H9 (cell line): ENCODE results near the gene C17orf107. TPM values are rescaled to one million over a fixed set of nuclear protein-coding genes. Genes with fewer than 3 reads are reported as not detected.

ENCODE experiments used
- DNase-seq: peaks from one replicate; pipeline ENCODE4 v3.0.0-alpha.2; 2017
- H2AFZ ChIP-seq: one replicate; pipeline ENCODE4 v1.6.1; 2013; ENCODE audit warnings: mild to moderate bottlenecking, low read length, control low read depth, moderate library complexity
- H2AK5ac ChIP-seq: 2 replicates; pipeline ENCODE4 v1.6.1; 2013; ENCODE audit warnings: low read length, control low read depth, mixed read lengths; ENCODE audit not compliant: insufficient read length
- H2BK120ac ChIP-seq: one replicate; pipeline ENCODE4 v1.6.1; 2013; ENCODE audit warnings: low read depth, mild to moderate bottlenecking, low read length, control low read depth, inconsistent platforms; ENCODE audit not compliant: poor library complexity, severe bottlenecking
- H2BK12ac ChIP-seq: 2 replicates; pipeline ENCODE4 v1.6.1; 2013; ENCODE audit warnings: low read length, control low read depth, mixed read lengths, low read depth; ENCODE audit not compliant: insufficient read length
- H2BK15ac ChIP-seq: 2 replicates; pipeline ENCODE4 v1.6.1; 2013; ENCODE audit warnings: low read depth, low read length, control low read depth
- H2BK20ac ChIP-seq: one replicate; pipeline ENCODE4 v1.6.1; 2013; ENCODE audit warnings: low read depth, mild to moderate bottlenecking, low read length, control low read depth, inconsistent platforms; ENCODE audit not compliant: poor library complexity, severe bottlenecking
- H2BK5ac ChIP-seq: 2 replicates; pipeline ENCODE4 v1.6.1; 2013; ENCODE audit warnings: low read length, control low read depth, mixed read lengths; ENCODE audit not compliant: insufficient read length
- H3K14ac ChIP-seq: 2 replicates; pipeline ENCODE4 v1.6.1; 2013; ENCODE audit warnings: low read length, control low read depth; ENCODE audit not compliant: insufficient read depth
- H3K18ac ChIP-seq: 2 replicates; pipeline ENCODE4 v1.6.1; 2013; ENCODE audit warnings: low read depth, mild to moderate bottlenecking, mixed read lengths, low read length, control low read depth; ENCODE audit not compliant: insufficient read length
- H3K23ac ChIP-seq: 2 replicates; pipeline ENCODE4 v1.6.1; 2013; ENCODE audit warnings: low read length, control low read depth, mixed read lengths, low read depth; ENCODE audit not compliant: insufficient read length
- H3K23me2 ChIP-seq: 2 replicates; pipeline ENCODE4 v1.6.1; 2013; ENCODE audit warnings: low read depth, mild to moderate bottlenecking, mixed read lengths, low read length, control low read depth; ENCODE audit not compliant: insufficient read length, poor library complexity, severe bottlenecking
- H3K27ac ChIP-seq: 2 replicates; pipeline ENCODE4 v1.5.1; 2013; ENCODE audit warnings: low read length, control low read depth, mixed read lengths, low read depth; ENCODE audit not compliant: insufficient read length
- H3K27me3 ChIP-seq: 2 replicates; pipeline ENCODE4 v1.6.1; 2013; ENCODE audit warnings: low read length, control low read depth, inconsistent platforms; ENCODE audit not compliant: insufficient read depth
- H3K4ac ChIP-seq: 2 replicates; pipeline ENCODE4 v1.6.1; 2013; ENCODE audit warnings: low read depth, mild to moderate bottlenecking, control low read depth, inconsistent platforms, low read length, moderate library complexity
- H3K4me1 ChIP-seq: 2 replicates; pipeline ENCODE4 v1.6.1; 2013; ENCODE audit warnings: low read length, control low read depth, inconsistent platforms; ENCODE audit not compliant: insufficient read depth
- H3K4me2 ChIP-seq: 2 replicates; pipeline ENCODE4 v1.6.1; 2013; ENCODE audit warnings: low read length, control low read depth, mixed read lengths; ENCODE audit not compliant: insufficient read length, insufficient read depth
- H3K56ac ChIP-seq: 2 replicates; pipeline ENCODE4 v1.6.1; 2013; ENCODE audit warnings: low read depth, mild to moderate bottlenecking, mixed read lengths, low read length, control low read depth; ENCODE audit not compliant: insufficient read length
- H3K79me1 ChIP-seq: 2 replicates; pipeline ENCODE4 v1.6.1; 2013; ENCODE audit warnings: low read depth, mild to moderate bottlenecking, moderate library complexity, low read length, control low read depth, inconsistent platforms; ENCODE audit not compliant: insufficient read depth, poor library complexity, severe bottlenecking
- H3K79me2 ChIP-seq: 2 replicates; pipeline ENCODE4 v1.6.1; 2013; ENCODE audit warnings: low read length, control low read depth, inconsistent platforms; ENCODE audit not compliant: insufficient read depth
- H3K9ac ChIP-seq: 2 replicates; pipeline ENCODE4 v1.6.1; 2013; ENCODE audit warnings: low read length, control low read depth, mixed read lengths; ENCODE audit not compliant: insufficient read length; ENCODE audit errors: extremely low read depth
- H3K9me3 ChIP-seq: one replicate; pipeline ENCODE4 v1.6.1; 2013; ENCODE audit warnings: low read depth, low read length, inconsistent platforms; ENCODE audit not compliant: control insufficient read depth
- H3T11ph ChIP-seq: one replicate; pipeline ENCODE4 v1.6.1; 2013; ENCODE audit warnings: mild to moderate bottlenecking, low read length, control low read depth, inconsistent platforms
- H4K20me1 ChIP-seq: one replicate; pipeline ENCODE4 v1.6.1; 2013; ENCODE audit not compliant: control insufficient read depth, insufficient read length, insufficient read depth
- H4K5ac ChIP-seq: 2 replicates; pipeline ENCODE4 v1.6.1; 2013; ENCODE audit warnings: low read depth, mild to moderate bottlenecking, mixed read lengths, low read length, control low read depth; ENCODE audit not compliant: insufficient read length
- H4K8ac ChIP-seq: replicated peaks from 2 replicates; pipeline ENCODE4 v1.6.1; 2013; ENCODE audit warnings: low read length, control low read depth, mixed read lengths, low read depth; ENCODE audit not compliant: insufficient read length
- H4K91ac ChIP-seq: 2 replicates; pipeline ENCODE4 v1.6.1; 2013; ENCODE audit warnings: low read depth, mild to moderate bottlenecking, moderate library complexity, mixed read lengths, low read length, control low read depth; ENCODE audit not compliant: insufficient read length
- H3K27ac Mint-ChIP-seq, 3 experiments: 2 replicates in 2 of 3; 3 replicates in 1 of 3; pipeline ENCODE4 v1.8.0; 2020 to 2021; ENCODE audit warnings: mixed read lengths in 3 of 3, mild to moderate bottlenecking in 1 of 3, moderate library complexity in 1 of 3
- H3K27me3 Mint-ChIP-seq: 2 replicates; pipeline ENCODE4 v1.8.0; 2021; ENCODE audit warnings: low read depth, mild to moderate bottlenecking, moderate library complexity, mixed read lengths
- H3K36me3 Mint-ChIP-seq, 3 experiments: 2 replicates in 2 of 3; 3 replicates in 1 of 3; pipeline ENCODE4 v1.8.0; 2020 to 2021; ENCODE audit warnings: low read depth in 3 of 3, mixed read lengths in 3 of 3; ENCODE audit not compliant: insufficient read depth in 1 of 3
- H3K4me1 Mint-ChIP-seq, 2 experiments: 2 replicates each; pipeline ENCODE4 v1.8.0; 2020; ENCODE audit warnings: mixed read lengths in 2 of 2
- H3K4me3 Mint-ChIP-seq, 2 experiments: 2 replicates in 1 of 2; 3 replicates in 1 of 2; pipeline ENCODE4 v1.8.0; 2020 to 2021; ENCODE audit warnings: mild to moderate bottlenecking in 2 of 2, mixed read lengths in 2 of 2, moderate library complexity in 1 of 2
- H3K9me3 Mint-ChIP-seq, 2 experiments: 2 replicates in 1 of 2; 3 replicates in 1 of 2; pipeline ENCODE4 v1.8.0; 2020; ENCODE audit warnings: mild to moderate bottlenecking in 2 of 2, mixed read lengths in 2 of 2, moderate library complexity in 1 of 2
- WGBS: extraction: QIAGEN DNeasy Blood & Tissue Kit; methylation state at CpG from one replicate; pipeline ENCODE4 v1.1.7; 2013; ENCODE audit warnings: missing lambda C conversion rate, low lambda C conversion rate, mixed read lengths; ENCODE audit not compliant: insufficient read length; ENCODE audit errors: extremely low coverage; 5-methylcytosine and 5-hydroxymethylcytosine counted together
- total RNA-seq: library from RNA; stranded (reverse); gene quantifications from 2 replicates; pipeline ENCODE4 v1.2.1, GENCODE V29; 2021
- TF ChIP-seq, protein P1 (sequence below): fragments of 200-600 bp; sonication (generic); conservative IDR thresholded peaks from 3 replicates; pipeline ENCODE4 v1.8.0; 2021; ENCODE audit warnings: antibody characterized with exemption, mild to moderate bottlenecking

C17orf107 gene
- total RNA-seq, 1 experiment from 2014 or later, result 4.4 TPM

DNA sequence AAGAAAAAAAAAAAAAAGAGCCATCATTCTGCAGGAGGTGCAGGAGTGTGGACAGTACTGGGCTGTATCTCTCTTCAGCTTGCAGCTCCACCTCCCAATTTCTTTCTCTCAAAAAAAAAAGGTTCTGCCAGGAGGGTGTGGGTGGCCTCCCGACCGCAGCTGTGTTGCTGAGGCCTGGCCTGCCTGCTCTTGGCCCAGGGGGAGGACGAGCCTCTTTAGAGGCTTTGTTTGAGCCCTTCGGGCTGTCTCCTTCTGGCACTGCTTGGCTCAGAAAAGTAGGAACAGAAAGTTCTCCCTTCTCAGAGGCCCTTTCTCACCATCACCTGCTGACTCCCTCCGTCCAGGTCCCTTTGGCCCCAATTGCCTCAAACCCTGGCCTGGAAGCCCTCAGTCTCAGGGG lies 22.2 kb upstream of the C17orf107 start:
- Histone ChIP-seq H4K91ac (no peak overlapping the region), H4K8ac (no peak overlapping the region), H3K4me1 (no peaks in the 10 kb centered on the region; the same call in 1 of the 2 replicates), H3K4ac (no peak overlapping the region), H3K9me3 (no peaks in the 10 kb centered on the region), H3K27ac (no peak overlapping the region), H3K9ac (no peak overlapping the region), H2BK120ac (no peak overlapping the region), H3K27me3 (no peaks in the 10 kb centered on the region), H3K18ac (no peak overlapping the region), H3K4me2 (no peak overlapping the region), H4K20me1 (no peaks in the 10 kb centered on the region), H3T11ph (no peak overlapping the region), H4K5ac (no peak overlapping the region), H2BK5ac (no peak overlapping the region), H2AK5ac (no peak overlapping the region), H3K79me1 (no peaks in the 10 kb centered on the region), H2AFZ (no peak overlapping the region), H3K79me2 (peaks cover 2% of the 10 kb centered on the region; the same call in 1 of the 2 replicates), H2BK15ac (no peak overlapping the region), H3K23ac (no peak overlapping the region), H3K14ac (no peak overlapping the region), H3K23me2 (no peaks in the 10 kb centered on the region), H2BK12ac (no peak overlapping the region), H2BK20ac (no peak overlapping the region), H3K56ac (no peak overlapping the region)
- Mint-ChIP-seq H3K4me3 (no peak overlapping the region), H3K9me3 (no peaks in the 10 kb centered on the region), H3K27ac (peak overlapping the region in 2 of 3 experiments; percentile 34 to 75; a peak in 2 of 7 replicates), H3K4me1 (peaks cover 10 to 18% of the 10 kb centered on the region in 2 experiments), H3K27me3 (no peaks in the 10 kb centered on the region), H3K36me3 (peaks cover 2 to 11% (median 4%) of the 10 kb centered on the region in 3 experiments; a peak in 5 of 7 replicates)
- TF ChIP-seq, protein P1, sequence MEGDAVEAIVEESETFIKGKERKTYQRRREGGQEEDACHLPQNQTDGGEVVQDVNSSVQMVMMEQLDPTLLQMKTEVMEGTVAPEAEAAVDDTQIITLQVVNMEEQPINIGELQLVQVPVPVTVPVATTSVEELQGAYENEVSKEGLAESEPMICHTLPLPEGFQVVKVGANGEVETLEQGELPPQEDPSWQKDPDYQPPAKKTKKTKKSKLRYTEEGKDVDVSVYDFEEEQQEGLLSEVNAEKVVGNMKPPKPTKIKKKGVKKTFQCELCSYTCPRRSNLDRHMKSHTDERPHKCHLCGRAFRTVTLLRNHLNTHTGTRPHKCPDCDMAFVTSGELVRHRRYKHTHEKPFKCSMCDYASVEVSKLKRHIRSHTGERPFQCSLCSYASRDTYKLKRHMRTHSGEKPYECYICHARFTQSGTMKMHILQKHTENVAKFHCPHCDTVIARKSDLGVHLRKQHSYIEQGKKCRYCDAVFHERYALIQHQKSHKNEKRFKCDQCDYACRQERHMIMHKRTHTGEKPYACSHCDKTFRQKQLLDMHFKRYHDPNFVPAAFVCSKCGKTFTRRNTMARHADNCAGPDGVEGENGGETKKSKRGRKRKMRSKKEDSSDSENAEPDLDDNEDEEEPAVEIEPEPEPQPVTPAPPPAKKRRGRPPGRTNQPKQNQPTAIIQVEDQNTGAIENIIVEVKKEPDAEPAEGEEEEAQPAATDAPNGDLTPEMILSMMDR, result no peak
- no CpG with 5 or more reads among the region's 5 CpGs for WGBS
- no peak for DNase-seq
